ENCODE measurements around the gene DNAJB2. TPM values are rescaled to one million over a fixed set of nuclear protein-coding genes. Genes with fewer than 3 reads are reported as not detected.

Gene DNAJB2
- total RNA-seq, 1 experiment from 2014 or later: 36.2 TPM

GRCh38 chr2:219271021-219271420 is 8.1 kb upstream of the DNAJB2 start:
- Histone ChIP-seq H3K36me3 (ENCODE audit: control insufficient read depth in 1 of 2, insufficient read depth in 2 of 2, low read length in 2 of 2) (no peaks in the 10 kb centered on the region), H3K9me2 (ENCODE audit: insufficient read depth) (no peaks in the 10 kb centered on the region), H3K4me2 (ENCODE audit: low read length) (no peak overlapping the region), H3K27me3 (ENCODE audit: insufficient read depth, low read length) (peaks cover 6% of the 10 kb centered on the region; the same call in 1 of the 2 replicates), H3K4me1 (ENCODE audit: control insufficient read depth in 1 of 2, insufficient read depth in 2 of 2, low read length in 2 of 2) (peaks cover 27 to 35% of the 10 kb centered on the region in 2 experiments), H3K9ac (ENCODE audit: low read length) (no peak overlapping the region), H2AFZ (ENCODE audit: low read depth, low read length, poor library complexity, severe bottlenecking) (no peak overlapping the region), H3K27ac (ENCODE audit: low read depth, low read length) (no peak overlapping the region), H3K4me3 (replicated peaks in 1 of 2; ENCODE audit: low read depth in 1 of 2, low read length in 2 of 2) (no peak overlapping the region), H3K79me2 (ENCODE audit: insufficient read depth, low read length) (no peaks in the 10 kb centered on the region), H3K9me3 (ENCODE audit: control insufficient read depth in 1 of 2, insufficient read depth in 1 of 2, low read depth in 1 of 2, low read length in 2 of 2) (no peaks in the 10 kb centered on the region), H4K20me1 (ENCODE audit: insufficient read depth) (no peaks in the 10 kb centered on the region)
- ChIA-PET CTCF (no interaction called here), POLR2A (no interaction called here), RAD21 (ENCODE audit: low non-redundant PET in 1 of 2, low total read pairs in 2 of 2, uncharacterized antibody in 2 of 2, unreplicated experiment in 2 of 2) (no interaction called here)
- intact Hi-C loops (cut with micrococcal nuclease): no loop called here
- TF ChIP-seq ZNF274 (IDR thresholded peaks at IDR 0.05; ENCODE audit: low read depth, low read length): no peak
- TF ChIP-seq EGR1 (IDR thresholded peaks at IDR 0.05; ENCODE audit: low read depth): no peak
- TF ChIP-seq, protein P1, sequence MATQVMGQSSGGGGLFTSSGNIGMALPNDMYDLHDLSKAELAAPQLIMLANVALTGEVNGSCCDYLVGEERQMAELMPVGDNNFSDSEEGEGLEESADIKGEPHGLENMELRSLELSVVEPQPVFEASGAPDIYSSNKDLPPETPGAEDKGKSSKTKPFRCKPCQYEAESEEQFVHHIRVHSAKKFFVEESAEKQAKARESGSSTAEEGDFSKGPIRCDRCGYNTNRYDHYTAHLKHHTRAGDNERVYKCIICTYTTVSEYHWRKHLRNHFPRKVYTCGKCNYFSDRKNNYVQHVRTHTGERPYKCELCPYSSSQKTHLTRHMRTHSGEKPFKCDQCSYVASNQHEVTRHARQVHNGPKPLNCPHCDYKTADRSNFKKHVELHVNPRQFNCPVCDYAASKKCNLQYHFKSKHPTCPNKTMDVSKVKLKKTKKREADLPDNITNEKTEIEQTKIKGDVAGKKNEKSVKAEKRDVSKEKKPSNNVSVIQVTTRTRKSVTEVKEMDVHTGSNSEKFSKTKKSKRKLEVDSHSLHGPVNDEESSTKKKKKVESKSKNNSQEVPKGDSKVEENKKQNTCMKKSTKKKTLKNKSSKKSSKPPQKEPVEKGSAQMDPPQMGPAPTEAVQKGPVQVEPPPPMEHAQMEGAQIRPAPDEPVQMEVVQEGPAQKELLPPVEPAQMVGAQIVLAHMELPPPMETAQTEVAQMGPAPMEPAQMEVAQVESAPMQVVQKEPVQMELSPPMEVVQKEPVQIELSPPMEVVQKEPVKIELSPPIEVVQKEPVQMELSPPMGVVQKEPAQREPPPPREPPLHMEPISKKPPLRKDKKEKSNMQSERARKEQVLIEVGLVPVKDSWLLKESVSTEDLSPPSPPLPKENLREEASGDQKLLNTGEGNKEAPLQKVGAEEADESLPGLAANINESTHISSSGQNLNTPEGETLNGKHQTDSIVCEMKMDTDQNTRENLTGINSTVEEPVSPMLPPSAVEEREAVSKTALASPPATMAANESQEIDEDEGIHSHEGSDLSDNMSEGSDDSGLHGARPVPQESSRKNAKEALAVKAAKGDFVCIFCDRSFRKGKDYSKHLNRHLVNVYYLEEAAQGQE (IDR thresholded peaks at IDR 0.05; ENCODE audit: low read depth): no peak
- no peak for TF ChIP-seq JUND (IDR thresholded peaks at IDR 0.05)
- no peak for TF ChIP-seq CTCF (IDR thresholded peaks at IDR 0.05 in 2 of 3, conservative IDR thresholded peaks at IDR 0.05 in 1 of 3; ENCODE audit: borderline replicate concordance in 1 of 3, insufficient read depth in 1 of 3, low read depth in 2 of 3, low read length in 2 of 3)
- ATAC-seq: no peak
- no TSS peak for BruUV-seq (replicated peaks)
- DNase-seq (ENCODE audit: low read depth, low spot score): no peak
